Measurements from ENCODE around the gene PAFAH1B2.
"Not testable (repeated sequence)": the region's sequence is repeated elsewhere in the genome, so short reads cannot be mapped to it uniquely, and the experiment has no call there.

The PAFAH1B2 gene

DNA sequence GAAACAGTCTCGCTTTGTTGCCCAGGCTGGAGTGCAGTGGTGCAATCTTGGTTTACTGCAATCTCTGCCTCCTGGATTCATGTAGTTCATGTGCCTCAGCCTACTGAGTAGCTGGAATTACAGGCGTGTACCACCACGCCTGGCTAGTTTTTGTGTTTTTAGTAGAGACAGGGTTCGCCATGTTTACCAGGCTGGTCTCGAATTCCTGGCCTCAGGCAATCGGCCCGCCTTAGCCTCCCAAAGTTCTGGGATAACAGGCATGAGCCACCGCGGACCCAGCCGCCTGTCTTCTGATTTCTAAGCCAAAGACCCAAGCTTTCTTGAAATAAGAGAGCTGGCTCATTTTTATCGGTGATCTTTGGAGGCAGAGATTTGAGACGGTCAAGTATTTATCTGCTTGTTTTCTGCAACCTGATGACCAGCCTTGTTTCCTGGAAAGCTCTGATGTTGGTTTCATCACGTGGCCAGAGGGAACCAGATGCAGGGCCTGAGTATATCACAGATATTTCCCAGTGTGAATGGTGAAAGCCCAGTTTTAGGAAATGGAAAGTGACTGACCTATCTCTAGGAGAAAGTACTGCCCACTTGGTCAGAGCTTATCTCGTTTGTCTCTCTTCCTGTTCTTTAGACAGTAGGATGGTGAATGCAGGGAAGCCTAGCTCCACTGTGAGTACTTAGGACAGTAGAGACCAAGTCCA is 28.8 kb downstream of the PAFAH1B2 start:
- DNase-seq (ENCODE audit: low spot score), result no peak

DNA sequence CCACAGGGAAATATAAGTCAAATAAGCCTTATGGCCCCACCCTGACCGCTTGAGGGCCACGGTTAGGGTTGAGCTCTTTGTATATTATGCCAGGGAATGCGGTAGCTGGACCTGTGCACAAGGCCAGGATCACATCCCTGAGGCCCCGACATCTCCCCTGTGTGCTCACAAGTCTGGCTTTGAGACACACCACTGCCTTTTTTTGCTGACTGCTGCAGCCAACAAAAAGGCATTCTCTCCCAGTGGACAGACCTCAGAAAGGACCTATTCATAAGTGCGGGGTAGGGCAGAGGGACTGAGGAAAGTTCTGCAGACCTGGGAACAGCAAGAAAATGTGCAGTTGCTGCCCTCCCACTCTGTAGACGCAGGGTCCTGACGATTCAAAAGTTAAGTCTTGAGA is 31.0 kb downstream of the PAFAH1B2 start:
- DNase-seq (ENCODE audit: low spot score), result peak; percentile 83

DNA sequence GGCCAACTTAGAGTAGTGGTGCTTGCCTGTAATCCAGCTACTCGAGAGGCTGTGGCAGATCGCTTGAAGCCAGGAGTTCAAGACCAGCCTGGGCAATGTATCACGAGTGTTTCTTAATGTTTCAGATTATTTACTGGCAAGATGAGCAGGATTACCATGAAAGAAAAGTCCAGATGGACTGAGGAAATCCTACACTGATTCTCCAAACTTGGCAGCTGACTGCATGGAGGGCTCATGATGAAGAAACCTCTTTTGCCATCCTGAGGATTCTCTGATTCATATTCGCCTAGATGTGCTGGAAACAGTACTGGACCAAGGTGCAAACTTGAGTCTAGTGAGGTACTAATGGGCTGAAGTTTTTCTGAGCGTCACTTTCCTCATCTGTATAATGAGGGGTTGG is 31.7 kb downstream of the PAFAH1B2 start:
- DNase-seq (ENCODE audit: low spot score), result no peak

- DNase-seq (ENCODE audit: low spot score), result no peak
Observed at GRCh38 chr11:117176186-117176585, 32.1 kb downstream of the PAFAH1B2 start.

DNA sequence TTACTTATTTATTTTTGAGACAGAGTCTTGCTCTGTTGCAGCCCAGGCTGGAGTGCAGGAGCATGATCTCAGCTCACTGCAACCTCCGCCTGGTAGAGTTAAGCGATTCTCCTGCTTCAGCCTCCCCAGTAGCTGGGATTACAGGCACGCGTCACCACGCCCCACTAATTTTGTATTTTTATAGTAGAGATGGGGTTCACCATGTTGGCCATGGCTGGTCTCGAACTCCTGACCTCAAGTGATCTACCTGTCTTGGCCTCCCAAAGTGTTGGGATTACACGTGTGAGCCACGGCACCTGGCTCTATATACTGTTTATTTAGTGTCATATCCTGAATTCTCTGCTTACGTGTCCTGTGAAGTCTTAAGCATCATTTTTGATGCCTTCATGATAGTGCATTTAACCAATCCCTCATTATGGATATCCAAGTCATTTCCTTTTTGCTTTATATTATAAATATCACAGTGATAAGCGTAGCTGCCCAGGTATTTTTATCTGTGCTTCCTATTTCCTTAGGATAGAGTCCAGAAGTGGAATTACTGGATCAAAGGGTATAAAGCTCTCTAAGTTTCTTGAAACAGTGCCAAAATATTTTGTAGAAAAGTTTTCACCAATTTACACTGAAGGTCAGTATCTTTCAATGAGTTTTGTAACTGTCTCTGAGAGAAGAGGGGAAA is 33.6 kb downstream of the PAFAH1B2 start:
- no peak for DNase-seq (ENCODE audit: low spot score)

DNA sequence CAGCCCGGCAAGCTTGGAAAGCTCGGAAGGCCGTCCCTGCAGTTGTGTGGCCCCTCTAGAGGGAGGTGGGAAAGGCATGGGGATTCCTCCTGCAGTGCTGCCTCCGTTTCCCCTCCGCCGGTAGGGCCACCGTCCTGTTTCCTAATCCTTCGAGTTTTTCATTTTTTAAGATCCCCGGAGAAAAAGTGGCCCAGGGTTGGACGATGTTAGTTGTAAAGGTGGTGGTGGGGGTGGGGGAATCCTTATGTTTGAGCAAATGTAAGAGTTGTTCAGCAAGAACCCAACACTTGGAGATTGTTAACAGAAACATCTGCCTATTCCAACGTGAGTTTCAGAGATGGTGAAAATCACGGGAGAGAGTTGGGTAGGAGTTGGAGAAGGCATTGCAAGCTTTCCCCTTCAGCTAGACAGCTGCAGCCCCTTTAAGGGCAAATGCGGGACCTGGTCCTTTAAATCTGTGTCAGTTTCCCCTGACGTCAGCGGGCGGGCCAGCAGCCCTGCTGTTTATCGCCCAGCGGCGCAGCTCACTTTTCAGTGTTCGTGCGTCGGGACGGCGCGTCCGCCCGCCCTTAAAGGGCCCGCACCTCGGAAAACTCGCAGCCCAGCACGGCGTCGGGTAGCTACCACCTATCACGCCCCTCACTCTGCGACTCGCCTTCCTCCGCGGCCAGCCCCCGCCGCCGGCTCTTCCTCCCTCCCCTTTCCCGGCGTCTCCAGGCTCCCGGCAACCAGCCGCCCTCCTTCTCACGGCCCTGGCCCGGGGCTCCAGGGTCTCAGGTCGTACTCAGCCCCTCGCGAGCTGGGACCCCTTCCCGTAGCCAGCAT is 34.3 kb downstream of the PAFAH1B2 start, which contains the start of gene SIDT2:
Gene SIDT2 (plus strand): TSS at position 534 of the 825 bp plus-strand sequence. CDS start 521 bp downstream, outside the sequence.
- peak; percentile 93 for DNase-seq (ENCODE audit: low spot score)

DNA sequence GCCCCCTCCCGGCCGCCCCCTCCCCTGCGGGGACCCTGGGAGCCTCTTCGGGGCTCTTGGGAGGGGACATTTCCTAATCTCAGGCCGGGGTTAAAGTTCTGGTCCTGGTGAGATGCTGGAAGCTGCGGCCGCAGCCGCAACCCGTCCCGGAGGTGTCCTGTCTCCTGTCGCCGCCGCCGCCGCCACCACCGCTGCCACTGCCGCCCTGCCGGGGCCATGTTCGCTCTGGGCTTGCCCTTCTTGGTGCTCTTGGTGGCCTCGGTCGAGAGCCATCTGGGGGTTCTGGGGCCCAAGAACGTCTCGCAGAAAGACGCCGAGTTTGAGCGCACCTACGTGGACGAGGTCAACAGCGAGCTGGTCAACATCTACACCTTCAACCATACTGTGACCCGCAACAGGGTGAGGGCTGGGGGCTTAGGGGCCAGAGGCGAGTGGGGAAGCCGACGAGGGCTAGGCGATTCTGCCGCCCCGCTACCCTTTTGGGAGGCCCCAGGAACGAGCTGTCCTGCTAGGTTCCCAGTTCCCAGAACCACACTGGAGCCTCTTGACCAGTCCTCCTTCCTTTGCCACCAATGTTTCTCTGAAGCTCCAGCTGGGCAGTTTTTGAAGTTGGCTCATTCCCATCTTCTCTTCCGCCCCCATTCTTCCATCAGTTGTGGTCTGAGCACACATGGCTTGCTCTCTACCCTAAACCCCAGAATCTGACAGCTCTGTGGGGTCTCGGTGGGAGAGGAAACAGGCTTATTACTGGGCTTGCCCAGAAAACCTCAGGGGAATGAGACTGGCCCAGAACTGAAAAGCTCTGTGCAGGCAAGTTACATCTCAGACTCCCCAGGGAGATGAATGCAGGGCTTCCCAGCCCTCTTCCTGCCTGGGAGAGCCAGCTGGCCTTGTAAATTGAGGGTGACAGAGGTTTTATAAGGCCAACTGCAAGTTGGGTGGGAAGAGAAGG is 35.2 kb downstream of the PAFAH1B2 start:
- DNase-seq (ENCODE audit: low spot score), result peak; percentile 29

DNA sequence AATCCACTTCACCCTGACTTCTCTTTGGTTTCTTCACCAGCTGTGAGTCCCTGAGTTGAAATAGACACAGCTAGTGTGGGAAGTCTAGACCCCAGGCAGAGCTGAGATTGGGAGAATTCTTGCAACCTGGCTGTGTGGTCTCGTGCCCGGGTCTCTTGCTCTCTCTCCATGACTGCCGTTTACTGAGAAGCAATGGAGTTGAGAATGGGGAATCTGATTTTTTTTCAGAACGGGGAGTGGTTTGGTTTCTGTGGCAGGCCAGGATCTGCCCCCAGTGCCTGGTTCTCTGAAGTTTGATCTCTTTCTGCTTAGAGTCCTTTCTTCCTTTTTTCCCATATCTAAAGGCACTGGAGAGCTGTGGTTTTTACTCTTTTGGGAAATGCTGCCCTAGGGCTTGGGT is 35.9 kb downstream of the PAFAH1B2 start:
- DNase-seq (ENCODE audit: low spot score), result no peak

DNA sequence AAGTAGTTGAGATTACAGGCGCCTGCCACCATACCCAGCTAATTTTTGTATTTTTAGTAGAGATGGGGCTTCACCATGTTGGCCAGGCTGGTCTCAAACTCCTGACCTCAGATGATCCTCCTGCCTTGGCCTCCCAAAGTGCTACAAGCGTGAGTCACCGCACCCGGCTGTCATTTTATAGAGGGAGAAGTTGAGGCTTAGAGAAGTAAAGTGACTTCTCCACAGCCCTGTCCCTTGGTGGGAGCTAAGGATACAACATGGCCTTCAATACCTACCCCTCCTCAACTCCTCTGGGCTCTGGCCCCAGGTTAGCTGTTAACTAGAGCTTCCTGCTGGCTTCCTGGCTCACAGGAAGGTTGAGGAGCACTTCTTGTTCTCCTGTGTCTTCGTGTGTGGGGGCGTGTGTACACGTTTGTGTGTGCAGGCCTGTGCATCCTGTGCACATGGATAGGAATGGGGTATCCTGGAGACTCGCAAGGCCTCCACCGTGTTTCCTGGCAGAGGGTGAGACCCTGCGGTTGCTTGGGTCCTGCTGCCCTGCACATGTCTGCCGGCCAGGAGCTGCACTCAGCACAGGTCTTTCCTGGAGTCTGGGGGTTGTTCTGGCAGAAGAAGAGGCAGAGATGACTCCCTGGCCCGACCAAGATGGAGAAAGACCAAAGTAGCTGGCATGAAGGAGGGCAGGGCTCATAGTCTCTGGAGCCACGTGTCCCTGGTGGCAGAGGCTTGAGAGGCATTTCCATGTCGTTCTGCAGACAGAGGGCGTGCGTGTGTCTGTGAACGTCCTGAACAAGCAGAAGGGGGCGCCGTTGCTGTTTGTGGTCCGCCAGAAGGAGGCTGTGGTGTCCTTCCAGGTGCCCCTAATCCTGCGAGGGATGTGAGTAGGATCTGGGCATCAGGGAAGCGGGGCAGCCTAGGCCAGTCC is 36.8 kb downstream of the PAFAH1B2 start:
- DNase-seq (ENCODE audit: low spot score), result peak; percentile 84

GRCh38 chr11:117181586-117182550 is 37.8 kb downstream of the PAFAH1B2 start:
- DNase-seq (ENCODE audit: low spot score), result no peak

DNA sequence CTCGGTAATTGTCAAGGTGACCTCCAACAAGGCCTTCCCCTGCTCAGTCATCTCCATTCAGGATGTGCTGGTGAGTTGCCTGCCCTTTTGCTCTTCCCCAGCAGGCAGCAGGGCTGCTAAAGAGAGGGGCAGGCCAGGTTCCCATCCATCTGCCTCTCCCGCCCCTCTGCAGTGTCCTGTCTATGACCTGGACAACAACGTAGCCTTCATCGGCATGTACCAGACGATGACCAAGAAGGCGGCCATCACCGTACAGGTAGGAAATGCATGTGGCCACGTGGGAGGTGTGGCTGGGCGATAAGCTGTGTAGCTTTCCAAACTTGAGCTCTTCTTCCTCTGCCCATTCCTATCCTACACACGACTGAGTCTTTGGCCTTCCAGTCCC is 38.5 kb downstream of the PAFAH1B2 start:
- no peak for DNase-seq (ENCODE audit: low spot score)

DNA sequence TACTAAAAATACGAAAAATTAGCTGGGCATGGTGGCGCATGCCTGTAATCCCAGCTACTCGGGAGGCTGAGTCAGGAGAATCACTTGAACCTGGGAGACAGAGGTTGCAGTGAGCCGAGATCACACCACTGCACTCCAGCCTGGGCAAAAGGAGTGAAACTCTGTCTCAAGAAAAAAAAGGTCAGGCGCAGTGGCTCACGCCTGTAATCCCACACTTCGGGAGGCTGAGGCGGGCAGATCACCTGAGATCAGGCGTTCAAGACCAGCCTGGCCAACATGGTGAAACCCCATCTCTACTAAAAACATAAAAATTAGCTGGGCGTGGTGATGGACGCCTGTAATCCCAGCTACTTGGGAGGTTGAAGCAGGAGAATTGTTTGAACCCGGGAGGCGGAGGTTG is 39.1 kb downstream of the PAFAH1B2 start:
- not testable (repeated sequence) for DNase-seq (ENCODE audit: low spot score)

DNA sequence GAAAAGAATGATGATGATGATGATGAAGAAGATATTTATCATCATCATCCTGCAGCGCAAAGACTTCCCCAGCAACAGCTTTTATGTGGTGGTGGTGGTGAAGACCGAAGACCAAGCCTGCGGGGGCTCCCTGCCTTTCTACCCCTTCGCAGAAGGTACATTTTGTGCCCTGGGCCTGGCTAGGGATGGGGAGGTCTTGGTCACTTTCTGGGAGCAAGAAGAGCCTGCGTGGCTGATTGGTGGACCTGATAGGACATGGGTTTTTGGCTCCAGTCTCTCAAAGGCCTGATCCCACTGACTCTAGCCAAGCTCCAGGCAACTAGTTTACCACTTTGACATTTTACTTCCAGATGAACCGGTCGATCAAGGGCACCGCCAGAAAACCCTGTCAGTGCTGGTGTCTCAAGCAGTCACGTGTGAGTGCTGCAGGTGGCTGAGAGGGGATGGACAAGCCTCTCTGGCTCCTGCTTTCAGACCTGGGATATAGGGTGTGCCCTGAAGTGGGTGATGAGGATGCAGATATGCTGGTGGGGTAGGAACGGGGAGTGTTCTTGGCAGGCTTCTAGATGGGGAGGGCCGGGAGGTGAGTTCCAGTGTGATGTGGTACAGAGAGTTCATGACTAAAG is 39.8 kb downstream of the PAFAH1B2 start:
- DNase-seq (ENCODE audit: low spot score), result no peak

DNA sequence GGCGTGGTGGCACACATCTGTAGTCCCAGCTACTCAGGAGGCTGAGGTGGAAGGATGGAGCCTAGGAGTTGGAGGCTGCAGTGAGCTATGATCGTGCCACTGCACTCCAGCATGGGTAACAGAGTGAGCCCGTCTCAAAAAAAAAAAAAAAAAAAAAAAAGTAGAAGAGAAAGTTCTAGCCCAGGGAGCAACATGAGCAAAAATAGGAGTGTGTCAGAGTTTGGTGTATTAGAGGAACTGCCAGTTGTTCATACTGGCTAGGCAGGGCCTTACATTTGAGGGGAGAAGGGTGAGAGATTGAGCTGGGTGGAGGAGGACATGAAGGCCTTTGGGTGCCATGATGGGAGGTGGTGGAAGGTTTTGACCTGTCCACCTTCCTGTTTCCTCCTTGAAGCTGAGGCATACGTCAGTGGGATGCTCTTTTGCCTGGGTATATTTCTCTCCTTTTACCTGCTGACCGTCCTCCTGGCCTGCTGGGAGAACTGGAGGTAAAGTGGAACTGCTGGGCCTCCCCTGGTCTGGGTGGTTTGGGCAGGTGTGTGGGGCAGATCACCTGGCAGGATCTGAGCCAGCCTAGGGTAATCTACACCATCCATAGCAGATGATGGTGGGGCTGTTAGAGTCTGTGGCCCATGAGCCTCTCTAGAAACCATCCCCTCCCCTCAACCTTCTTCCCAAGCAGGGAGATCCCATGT is 41.8 kb downstream of the PAFAH1B2 start:
- peak; percentile 25 for DNase-seq (ENCODE audit: low spot score)

- no peak for DNase-seq (ENCODE audit: low spot score)
Observed at GRCh38 chr11:117186431-117186761, 42.3 kb downstream of the PAFAH1B2 start.

DNA sequence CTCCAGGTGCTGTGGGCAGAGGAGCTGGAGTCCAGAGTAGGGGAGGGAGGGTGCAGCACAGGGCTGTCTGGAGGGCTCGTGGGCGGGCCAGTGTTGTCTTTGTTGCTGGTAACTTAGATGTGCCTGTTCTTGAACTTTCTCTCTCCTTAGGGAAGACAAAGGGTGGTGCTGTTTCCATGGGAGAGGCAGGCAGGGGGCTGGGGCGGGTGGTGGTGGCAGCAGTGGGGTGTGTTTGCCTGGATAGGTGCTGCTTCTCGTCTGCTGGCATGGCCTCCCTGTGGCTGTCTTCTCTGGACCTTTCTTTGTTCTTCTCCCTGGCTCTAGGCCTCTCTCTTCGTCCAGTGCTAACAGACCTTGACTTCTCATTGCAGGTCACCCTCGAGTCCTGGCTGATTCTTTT is 42.9 kb downstream of the PAFAH1B2 start:
- no peak for DNase-seq (ENCODE audit: low spot score)

GRCh38 chr11:117187428-117187798 is 43.3 kb downstream of the PAFAH1B2 start:
- DNase-seq (ENCODE audit: low spot score), result no peak

DNA sequence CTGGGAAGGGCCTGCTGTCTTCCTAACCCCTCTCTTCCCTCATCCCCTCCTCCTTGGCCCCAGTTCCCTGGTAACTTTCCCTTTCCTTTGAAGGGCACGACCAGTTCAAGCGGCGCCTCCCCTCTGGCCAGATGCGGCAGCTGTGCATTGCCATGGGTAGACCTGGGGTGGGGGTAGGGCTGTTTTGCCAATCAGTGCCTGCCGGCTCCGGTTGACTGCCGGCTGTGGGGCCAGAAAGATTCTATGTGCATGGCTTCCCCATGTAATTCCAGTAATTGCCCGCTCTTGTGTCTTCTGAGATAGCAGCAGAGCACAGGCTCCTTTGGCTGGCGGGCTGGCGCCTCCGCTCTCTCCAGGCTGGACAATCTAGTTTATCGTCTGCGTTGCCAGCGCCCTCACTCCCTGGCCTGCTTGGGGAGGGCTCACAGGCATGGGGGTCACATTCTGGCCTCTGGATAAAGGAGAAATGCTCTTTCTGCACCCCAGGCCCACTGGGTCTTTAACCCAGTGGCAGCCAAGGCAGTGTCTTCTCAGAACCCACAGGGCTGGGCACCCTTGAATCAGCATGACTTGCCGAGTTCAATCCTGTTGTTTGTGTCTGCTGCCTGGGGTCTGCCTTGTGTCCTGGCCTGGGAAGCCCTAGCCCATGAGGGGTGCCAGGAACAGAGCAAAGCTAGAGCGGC is 43.9 kb downstream of the PAFAH1B2 start:
- DNase-seq (ENCODE audit: low spot score), result no peak
